ELF-1 (cell line): ENCODE measurements around the gene TRIM65.
"Not testable (repeated sequence)": the region's sequence is repeated elsewhere in the genome, so short reads cannot be mapped to it uniquely, and the experiment has no call there.

Experiments
- DNase-seq: peaks from one replicate; pipeline ENCODE4 v3.0.0-alpha.2; 2016; ENCODE audit warnings: low read depth, low spot score

The TRIM65 gene

DNA sequence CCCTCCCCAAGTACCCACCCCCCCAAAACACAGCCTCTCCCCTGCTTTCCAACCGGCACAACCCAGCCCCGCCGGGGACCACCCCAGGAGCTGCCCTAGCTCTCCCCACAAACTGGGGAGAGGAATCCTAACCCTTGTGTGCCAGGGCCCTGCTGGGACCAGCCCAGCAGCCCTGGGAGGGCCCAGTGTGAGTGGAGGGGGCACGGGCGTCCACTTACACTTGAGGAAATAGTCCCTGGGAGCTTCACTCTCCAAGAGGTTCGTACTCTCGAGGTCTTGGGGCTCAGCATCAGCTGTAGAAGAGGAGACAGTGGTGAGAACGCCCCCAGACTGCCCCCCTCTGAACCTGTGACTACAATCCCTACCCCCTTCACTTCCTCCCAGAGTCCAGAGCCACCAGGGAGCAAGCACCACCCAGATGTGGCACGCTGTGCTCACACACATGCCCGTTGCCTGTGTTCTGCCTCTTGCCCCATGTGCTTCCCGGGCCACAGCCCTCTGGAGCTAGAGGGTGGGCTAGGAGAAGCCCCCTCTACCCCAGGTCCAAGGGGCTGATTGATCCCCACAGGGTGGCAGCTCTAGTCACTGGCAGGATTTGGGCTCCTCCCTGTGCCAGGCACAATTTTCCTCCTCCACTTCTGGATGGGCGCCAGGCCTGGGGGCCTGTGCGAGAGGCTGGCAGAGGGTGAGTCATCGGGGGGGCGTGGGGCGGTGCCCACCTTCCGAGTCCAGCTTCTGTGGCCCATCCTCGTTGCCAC is 21.4 kb downstream of the TRIM65 start:
- no peak for DNase-seq

DNA sequence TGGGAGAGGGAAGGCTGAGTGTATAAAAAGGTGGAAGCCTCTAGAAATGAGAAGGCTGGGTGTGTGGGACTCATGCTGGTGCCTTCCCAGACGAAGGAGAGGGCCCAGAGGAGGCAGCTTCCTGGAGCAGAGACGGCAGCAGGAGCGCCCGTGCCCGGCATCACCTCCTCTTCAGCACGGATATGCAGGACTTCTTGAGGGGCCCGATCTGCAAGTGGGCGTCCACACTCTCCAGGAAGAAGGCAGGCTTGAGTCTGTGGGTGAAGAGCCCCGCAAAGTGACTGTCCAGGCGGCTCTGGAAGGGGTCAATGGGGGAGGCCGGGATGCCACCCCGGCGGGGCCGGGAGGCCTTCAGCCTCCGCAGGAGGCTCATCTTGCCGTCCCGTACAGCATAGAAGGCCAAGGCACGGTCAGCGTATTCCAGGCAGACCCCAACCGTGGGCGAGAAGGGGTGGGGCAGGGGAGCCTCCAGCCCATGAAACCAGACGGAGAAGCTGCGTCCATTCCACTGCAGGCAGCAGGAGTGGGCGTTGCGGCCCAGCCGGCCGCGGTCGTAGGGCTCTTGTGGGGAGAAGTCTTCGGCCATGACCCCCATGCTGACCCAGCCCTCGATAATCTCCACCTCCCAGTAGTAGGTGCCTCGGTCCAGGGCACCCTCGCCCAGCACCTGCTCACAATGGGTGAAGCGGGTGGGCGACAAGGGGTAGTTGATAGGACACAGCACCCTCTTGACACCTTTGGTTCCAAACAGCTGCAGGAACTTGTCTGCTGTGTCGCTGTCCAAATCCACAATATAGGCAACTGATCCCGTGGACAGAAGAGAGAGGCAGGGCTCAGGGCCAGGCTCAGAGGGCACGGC is 22.2 kb downstream of the TRIM65 start:
- DNase-seq: no peak

DNA sequence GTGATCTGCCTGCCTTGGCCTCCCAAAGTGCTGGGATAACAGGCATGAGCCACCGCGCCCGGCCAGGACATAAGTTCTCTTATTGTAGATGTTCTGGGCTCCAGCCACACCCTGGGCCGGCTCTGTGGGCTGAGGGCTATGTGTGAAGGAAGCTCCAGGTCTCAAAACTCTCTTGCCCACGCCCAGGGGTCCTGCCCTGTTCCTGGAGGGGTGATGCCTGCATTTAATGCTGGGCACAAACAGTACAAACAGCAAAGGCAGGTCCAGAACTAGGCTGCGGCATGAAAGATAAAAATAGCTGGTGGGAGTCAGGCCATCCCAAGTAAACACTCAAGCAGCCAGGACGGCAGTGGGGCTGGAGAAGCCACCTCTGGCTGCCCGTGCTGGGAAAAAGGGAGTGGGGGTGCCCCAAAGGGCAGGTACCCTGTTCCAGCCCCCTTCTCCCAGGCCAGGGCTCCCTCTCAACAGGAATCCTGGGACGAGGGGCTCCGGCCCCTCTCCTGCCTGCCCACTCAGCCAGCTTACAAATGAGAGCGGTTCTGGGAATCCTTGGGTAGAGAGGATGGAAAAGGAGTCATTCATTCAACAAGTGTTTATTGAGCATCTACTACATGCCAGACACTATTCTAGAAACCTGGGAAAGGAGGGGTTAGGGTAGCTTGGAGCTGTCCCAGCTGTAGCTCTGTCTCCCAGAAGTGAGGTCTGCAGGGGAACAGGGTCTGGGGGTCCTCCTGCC is 23.0 kb downstream of the TRIM65 start:
- DNase-seq: no peak

DNA sequence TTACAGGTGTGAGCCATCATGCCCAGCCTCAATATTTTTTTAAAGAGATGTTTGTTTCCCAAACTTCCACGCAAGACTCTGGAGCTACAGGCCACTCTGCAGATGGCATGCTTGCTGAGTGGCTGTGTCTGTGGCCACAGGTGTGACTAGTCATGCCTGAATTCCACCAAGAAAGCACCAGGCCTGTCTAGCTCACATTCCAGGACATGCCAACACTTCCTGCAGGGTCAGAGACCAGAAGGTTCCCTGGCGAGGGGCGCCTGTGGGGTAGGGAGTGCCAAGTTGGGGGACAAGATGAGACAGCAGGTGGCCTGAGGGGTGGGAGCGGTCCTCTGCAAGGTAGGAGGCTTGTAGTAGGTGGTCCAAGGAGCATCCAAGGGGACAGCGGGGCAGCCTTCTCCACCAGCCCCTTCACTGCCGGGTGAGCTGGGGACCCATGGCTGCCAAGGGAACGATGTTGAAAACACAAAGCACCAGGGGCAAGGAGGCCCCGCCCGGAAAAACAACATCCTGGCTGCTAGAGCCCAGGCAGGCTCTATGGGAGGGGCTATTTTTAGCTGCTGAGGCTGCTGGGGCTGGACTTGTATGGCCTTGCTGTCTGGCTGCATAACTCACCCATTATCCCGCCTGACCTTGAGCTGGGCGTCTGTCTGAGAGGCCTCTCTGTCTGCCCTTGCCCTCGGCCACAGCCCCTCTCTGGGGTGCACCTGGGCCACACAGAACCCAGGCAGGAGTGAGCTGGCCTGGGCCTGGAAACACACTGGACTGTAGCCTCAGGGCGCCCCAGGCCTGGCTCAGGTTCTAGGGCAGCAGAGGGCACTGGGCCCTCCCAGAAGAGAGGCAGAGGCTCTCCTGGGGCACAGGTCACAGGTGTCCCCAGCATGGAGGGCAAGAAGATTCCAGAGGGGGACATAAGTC is 24.1 kb downstream of the TRIM65 start:
- DNase-seq: peak; percentile 60

DNA sequence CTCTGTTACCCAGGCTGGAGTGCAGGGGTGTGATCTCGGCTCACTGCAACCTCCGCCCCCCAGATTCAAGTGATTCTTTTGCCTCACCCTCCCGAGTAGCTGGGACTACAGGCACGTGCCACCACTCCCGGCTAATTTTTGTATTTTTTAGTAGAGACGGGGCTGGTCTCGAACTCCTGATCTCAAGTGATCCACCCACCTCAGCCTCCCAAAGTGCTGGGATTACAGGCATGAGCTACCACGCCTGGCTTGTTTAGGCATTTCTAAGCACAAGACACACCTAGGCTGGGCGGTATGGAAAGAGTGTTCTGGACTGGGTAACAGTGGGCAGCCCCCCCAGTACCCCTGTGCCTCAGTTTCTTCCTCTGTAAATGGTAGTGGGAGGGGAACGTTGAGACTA is 26.5 kb downstream of the TRIM65 start:
- DNase-seq: not testable (repeated sequence)

DNA sequence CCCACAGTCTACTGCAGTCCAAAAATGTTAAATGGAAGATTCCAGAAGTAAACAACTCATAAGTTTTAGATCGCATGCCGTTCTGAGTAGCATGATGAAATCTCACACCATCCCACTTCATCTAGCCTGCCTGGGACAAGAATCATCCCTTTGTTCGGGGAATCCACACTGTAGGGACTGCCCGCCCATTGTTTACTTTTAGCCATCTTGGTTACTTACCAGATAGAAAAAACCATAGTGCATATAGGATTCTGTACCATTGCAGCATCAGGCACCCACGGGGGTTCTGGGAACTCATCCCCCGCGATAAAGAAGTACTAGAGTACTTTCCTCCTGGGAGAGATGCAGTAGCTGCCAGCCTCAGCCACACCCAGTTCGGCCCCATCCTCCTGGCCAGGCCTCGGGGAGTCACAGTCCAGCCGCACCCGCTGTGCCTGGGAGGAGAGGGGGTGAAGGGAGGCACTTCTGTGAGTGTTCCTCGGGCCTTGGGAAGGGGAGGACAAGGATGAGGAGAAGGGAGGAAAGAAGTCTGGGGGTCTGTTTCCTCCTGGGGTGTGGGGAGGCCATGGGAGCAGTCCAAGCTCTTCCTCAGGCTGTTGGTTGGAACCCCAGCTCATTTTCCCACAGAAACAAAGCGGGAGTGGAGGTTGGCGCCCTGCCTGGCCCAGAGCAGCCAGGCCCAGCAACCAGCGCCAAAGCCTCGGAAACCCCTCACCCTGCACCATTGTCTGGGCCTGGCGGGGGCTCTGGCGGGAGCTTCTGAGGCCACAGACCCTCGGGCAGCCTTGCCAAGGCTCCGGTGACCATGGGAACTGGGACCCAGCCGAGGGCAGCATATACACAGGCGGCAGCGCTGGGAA is 27.2 kb downstream of the TRIM65 start:
- peak; percentile 46 for DNase-seq

DNA sequence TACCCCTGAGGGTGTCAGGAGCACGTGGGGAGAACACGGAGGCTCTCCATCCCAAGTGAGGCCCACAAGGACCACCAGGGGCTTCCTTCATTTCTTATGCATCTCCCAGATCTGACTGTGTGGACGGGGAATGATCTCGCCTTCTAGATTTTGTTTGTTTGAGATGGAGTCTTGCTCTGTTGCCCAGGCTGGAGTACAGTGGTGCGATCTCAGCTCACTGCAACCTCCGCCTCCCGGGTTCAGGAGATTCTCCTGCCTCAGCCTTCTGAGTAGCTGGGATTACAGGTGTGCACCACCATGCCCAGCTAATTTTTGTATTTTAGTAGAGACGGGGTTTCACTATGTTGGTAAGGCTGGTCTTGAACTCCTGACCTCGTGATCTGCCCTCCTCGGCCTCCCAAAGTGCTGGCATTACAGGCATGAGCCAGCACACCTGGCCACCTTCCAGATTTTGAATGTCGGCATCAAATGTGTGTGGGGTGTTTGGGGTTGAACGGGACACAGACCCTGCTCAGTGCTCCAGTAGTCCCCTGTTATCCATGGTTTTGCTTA is 27.9 kb downstream of the TRIM65 start:
- not testable (repeated sequence) for DNase-seq

DNA sequence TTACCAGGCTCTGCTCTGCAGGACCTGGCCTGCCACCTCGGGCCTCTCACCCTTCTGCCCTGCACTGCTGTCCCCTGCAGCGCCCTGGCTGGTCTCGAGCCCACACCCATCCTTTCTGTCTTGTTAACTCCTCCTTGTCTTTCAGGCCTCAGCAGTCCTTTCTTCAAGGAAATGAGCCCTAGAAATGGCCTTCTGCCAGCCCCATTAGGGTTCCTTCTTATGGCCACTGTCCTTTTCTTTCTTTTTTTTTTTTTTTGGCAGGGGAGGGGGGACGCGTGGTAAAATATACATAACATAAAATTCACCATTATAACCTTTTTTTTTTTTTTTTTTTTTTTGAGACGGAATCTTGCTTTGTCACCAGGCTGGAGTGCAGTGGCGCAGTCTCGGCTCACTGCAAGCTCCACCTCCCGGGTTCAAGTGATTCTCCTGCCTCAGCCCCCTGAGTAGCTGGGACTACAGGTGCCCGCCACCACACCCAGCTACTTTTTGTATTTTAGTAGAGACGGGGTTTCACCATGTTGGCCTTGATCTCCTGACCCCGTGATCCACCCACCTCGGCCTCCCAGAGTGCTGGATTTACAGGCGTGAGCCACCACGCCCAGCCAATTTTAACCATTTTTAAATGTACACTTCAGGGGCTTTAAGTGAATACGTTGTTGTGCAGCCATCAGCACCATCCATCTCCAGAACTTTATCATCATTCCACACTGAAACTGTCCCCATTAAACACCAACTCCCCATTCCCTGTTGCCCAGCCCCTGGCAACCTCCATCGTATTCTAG is 31.2 kb downstream of the TRIM65 start:
- not testable (repeated sequence) for DNase-seq

DNA sequence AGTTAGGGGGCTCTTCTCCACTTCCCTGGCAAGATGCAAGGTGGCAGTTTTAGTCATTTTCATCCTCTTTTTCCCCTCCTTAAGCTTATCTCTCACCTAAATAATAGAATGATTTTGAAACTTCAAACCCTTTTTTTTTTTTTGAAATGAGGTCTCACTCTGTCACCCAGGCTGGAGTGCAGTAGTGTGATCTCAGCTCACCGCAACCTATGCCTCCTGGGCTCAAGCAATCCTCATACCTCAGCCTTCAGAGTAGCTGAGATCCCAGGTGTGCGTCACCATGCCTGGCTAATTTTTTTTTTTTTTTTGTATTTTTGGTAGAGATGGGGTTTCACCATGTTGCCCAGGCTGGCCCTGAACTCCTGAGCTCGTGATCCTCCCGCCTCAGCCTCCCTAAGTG is 31.9 kb downstream of the TRIM65 start:
- not testable (repeated sequence) for DNase-seq

DNA sequence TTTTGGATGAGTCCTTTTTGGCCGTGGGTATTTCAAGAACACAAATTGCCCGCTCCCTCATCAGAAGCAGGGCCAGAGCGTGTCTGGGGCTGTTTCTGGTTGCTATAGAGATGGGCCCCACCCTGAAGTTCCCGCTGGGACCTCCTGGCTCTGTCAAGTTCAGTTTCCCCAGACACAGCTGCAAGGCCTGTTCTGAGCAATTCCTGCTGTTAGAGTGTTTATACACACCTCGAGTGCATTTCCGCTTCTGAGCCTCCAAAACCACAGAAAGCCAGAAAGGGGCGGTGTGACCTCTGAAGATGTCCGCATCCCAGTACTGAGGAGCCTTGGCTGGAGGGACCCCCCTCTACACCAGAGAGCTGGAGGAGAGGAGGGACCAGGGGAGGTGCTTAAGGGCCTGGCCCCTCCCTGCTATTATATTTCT is 32.3 kb downstream of the TRIM65 start:
- no peak for DNase-seq

DNA sequence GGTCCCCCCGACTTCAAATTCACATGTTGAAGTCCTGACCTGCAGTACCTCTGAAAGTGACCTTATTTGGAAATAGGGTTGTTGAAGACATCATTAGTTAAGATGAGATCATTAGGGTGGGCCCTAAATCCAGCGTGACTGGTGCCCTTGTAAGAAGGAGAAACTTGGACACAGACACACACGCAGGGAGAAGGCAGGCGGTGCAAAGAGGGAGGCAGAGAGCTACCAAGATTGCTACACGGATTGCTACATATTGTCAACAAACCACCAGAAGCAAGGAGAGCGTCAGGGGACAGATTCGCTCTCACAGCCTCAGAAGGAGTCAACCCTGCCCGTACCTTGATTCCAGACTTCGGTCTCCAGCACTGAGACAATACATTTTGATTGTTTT is 34.8 kb downstream of the TRIM65 start:
- no peak for DNase-seq

DNA sequence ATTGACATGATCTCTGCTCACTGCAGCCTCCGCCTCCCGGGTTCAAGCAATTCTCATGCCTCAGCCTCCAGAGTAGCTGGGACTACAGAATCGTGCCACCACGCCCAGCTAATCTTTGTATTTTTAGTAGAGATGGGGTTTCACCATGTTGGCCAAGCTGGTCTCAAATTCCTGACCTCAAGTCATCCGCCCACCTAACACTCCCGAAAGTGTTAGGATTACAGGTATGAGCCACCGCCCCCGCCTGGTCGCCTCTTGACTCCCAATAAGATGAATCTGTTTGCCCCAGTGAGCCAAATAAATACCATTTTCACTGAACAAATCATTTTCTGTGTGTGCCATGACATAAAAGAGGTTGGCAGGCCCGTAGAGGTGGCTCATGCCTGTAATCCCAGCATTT is 37.4 kb downstream of the TRIM65 start:
- not testable (repeated sequence) for DNase-seq

DNA sequence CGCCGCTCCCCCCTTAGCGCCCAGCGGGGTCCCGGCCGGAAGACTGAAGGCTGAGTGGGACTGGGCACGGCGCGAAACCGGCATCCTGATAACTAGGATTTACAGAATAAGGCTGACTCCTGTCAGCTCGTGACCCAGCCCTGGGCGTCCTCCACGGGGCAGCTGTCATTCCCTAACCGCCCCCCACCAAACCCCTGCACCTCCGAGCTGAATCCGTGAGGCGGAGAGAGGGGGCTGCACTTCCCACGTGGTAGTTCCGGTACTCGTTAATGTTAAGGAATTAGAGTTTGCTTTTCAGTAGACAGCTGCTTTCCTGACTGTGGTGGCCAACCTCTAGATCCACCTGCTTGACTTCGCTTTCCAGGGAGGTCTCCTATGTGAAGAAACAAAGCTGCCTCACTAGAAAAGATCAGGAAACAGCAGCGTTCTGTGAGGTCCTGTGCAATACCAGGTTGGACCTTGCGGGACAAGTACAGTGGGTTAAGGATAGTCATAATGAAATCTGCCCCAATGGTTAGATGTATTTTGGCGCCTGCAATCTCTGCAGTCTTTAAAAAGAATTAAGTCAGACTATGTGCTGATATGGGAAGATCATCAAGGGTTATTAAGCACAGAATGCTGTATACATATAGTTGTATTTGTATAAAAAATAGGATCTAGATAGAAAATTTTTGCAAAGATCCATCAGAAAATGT is 40.5 kb downstream of the TRIM65 start:
- DNase-seq: no peak

DNA sequence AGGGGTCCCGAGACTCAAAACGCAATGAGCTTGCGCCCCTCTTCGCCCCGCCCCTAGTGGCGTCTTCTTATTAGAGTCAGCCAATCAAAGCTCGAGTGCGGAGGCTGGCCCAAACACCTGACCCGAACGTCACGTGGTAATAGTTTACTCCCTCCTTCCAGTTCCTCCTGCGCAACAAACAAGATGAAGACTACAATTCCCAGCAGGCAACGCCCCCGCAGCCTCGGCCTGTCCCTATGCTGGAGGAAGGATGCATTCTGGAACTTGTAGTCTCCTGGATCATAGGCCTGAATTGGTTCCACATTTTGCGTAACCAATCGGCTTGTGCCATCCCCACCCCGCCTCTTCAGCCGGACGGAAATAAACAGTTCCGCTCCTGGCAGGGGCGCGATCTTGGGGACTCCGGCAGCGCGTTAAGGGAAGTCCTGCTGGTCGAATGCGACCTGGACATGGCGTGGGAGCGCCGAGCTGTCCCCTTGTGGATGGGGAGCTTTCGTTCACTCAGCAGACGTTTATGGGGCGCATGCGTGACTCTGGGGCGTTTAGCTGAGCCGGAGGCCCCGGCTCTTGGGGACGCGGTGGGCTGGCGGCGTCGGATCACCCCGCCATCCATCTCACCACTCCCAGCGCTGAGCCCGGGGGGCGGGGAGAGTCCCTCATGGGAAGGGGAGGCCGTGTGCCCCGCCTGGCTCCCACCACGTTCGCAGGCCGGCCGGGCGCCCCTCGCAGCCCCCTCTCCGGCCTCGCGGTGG is 41.3 kb downstream of the TRIM65 start, which contains the start of gene WBP2:
Gene WBP2, minus strand, starts transcription at position 26 of the 752 bp plus-strand sequence. CDS start 38 bp downstream, outside the sequence.
- DNase-seq: peak; percentile 100

DNA sequence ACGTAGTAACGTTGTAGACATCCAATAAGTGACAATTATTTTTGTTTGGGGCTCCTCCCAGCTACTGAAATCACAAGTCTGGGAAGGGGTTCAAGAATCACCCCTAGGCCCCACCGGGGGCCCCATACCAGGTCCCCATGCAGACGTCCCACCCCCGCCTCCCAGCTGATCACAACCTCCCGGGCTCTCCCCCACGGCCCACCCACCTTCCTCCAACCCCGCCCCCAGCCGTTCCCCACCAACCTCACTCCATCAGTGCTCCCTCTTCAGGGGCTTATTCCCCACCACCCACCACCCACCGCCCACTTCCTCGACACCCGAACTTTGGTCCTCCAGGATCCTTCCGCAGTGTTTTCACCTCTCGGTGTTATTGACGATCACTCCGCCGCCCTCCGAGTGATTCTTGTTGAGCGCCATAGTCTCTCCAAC is 41.9 kb downstream of the TRIM65 start:
- no peak for DNase-seq

DNA sequence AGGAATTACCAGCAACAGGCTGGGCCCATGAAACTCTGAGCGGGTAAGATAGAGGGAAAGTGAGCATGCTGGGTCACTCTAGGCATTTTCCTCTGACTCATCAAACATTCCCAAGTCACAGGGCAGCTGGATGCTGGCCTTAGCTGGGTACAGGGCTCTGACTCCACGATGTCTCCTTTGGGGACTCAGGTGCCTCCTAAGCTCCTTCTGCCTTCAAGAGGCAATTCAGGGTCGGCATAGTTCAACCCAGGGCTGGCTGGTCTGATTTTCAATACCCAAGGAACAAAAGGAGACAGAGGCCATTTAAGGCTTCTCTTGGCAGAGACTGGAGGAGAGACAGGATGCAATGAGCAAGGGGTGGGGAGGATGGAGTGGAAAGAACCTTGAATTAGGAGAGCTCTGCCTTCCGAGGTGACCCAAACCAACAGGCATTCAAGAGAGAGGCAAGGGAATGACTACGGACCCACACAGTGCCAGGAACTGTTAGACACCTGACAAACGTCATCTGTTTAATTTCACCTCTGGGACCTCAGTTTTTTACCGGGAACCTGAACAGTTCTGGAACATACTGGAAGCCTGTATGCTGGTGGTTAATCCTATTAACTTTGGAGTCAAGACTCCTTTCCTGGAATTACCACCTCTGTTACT is 42.5 kb downstream of the TRIM65 start:
- peak; percentile 47 for DNase-seq

DNA sequence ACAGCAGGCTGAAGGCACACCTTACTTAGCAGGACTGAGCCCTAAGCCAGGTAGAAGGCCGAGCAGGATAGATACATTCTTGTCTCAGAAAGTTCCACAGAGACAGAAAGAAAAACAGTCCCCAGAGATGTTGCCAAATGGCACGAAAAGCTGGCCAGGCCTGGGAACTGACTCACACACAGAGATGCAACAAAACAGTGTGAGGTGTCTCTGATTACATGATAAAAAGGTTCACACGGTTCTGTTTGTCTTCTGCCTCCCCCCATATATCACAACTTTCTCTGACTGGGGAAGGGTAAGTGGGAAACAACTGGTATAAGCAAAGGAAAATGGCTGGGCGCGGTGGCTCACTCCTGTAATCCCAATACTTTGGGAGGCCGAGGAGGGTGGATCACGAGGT is 43.3 kb downstream of the TRIM65 start:
- DNase-seq: no peak
